SU-DHL-6 (cell line): Measurements from ENCODE around the gene TEX22.

Source experiments
- CTCF ChIP-seq: fragments of 200-600 bp; sonication (generic); IDR thresholded peaks from one replicate; pipeline ENCODE4 v1.5.1; 2017; ENCODE audit warnings: antibody characterized with exemption, mild to moderate bottlenecking, low read length, moderate library complexity; ENCODE audit not compliant: insufficient read depth, poor library complexity, severe bottlenecking
- EZH2phosphoT487 ChIP-seq: fragments of 200-600 bp; sonication (generic), shearing (Covaris generic); conservative IDR thresholded peaks from 2 replicates; pipeline ENCODE4 v1.6.1; 2018; ENCODE audit warnings: mild to moderate bottlenecking, antibody characterized with exemption, low read length, moderate library complexity, mixed read lengths

- TF ChIP-seq CTCF (no peak), EZH2phosphoT487 (no peak)
These were observed 21.1 kb downstream of the TEX22 start, which contains the start of gene MTA1 for GRCh38 chr14:105419195-105420091.
